RWPE2 (cell line): ENCODE data around the gene STK39.

ENCODE experiments used
- ATAC-seq: fragments of 200-7000 bp; cut with Tn5 transposase; 3 replicates; pipeline ENCODE4 v1.9.1; 2021; ENCODE audit warnings: low read depth
- DNase-seq: peaks from one replicate; pipeline ENCODE4 v3.0.0-alpha.2; 2020; ENCODE audit warnings: low spot score
- H3K27ac ChIP-seq: fragments of 450-650 bp; 2 replicates; pipeline ENCODE4 v1.5.1; 2017; ENCODE audit warnings: mild to moderate bottlenecking; ENCODE audit not compliant: poor library complexity, severe bottlenecking
- H3K27me3 ChIP-seq: fragments of 250-450 bp; sonication (Bioruptor Pico); 2 replicates; pipeline ENCODE4 v1.5.1; 2021; ENCODE audit warnings: mild to moderate bottlenecking, moderate library complexity; ENCODE audit not compliant: insufficient read depth, poor library complexity, severe bottlenecking
- H3K36me3 ChIP-seq: fragments of 250-450 bp; sonication (Bioruptor Pico); 2 replicates; pipeline ENCODE4 v1.5.1; 2020; ENCODE audit warnings: low read depth, mild to moderate bottlenecking, moderate library complexity
- H3K4me1 ChIP-seq: fragments of 250-450 bp; sonication (Bioruptor Pico); 2 replicates; pipeline ENCODE4 v1.5.1; 2021; ENCODE audit warnings: mild to moderate bottlenecking, moderate library complexity; ENCODE audit not compliant: insufficient read depth, poor library complexity, severe bottlenecking
- H3K4me3 ChIP-seq: fragments of 250-450 bp; sonication (Bioruptor Pico); 2 replicates; pipeline ENCODE4 v1.5.1; 2021; ENCODE audit warnings: mild to moderate bottlenecking, moderate library complexity; ENCODE audit not compliant: severe bottlenecking
- H3K9me3 ChIP-seq: fragments of 250-450 bp; sonication (Bioruptor Pico); 2 replicates; pipeline ENCODE4 v1.5.1; 2021; ENCODE audit warnings: mild to moderate bottlenecking, moderate library complexity; ENCODE audit not compliant: severe bottlenecking
- CTCF ChIP-seq: fragments of 450-650 bp; IDR thresholded peaks from one replicate; pipeline ENCODE4 v1.5.1; 2017; ENCODE audit warnings: mild to moderate bottlenecking, moderate library complexity; ENCODE audit not compliant: poor library complexity, severe bottlenecking

Gene STK39

GRCh38 chr2:168196764-168197180 lies 50.6 kb downstream of the STK39 start:
- Histone ChIP-seq H3K36me3 (no peaks in the 10 kb centered on the region), H3K27ac (no peak overlapping the region), H3K4me1 (peaks cover 35% of the 10 kb centered on the region), H3K4me3 (no peak overlapping the region), H3K27me3 (no peaks in the 10 kb centered on the region), H3K9me3 (no peaks in the 10 kb centered on the region)
- no peak for TF ChIP-seq CTCF
- DNase-seq: no peak
- no peak for ATAC-seq

GRCh38 chr2:168194784-168195522 lies 52.4 kb downstream of the STK39 start:
- Histone ChIP-seq H3K36me3 (no peaks in the 10 kb centered on the region), H3K4me1 (peaks cover 45% of the 10 kb centered on the region), H3K27me3 (no peaks in the 10 kb centered on the region), H3K27ac (no peak overlapping the region), H3K4me3 (no peak overlapping the region), H3K9me3 (no peaks in the 10 kb centered on the region)
- TF ChIP-seq CTCF: no peak
- ATAC-seq: no peak
- DNase-seq: no peak

- ATAC-seq: peak; percentile 62
- Histone ChIP-seq H3K9me3 (no peaks in the 10 kb centered on the region), H3K4me1 (peaks cover 40% of the 10 kb centered on the region), H3K36me3 (no peaks in the 10 kb centered on the region), H3K4me3 (no peak overlapping the region), H3K27me3 (no peaks in the 10 kb centered on the region), H3K27ac (peak overlapping the region; percentile 64)
- DNase-seq: no peak
- no peak for TF ChIP-seq CTCF
Measured at GRCh38 chr2:168192839-168193616, 54.4 kb downstream of the STK39 start.

GRCh38 chr2:168191955-168192785 lies 55.2 kb downstream of the STK39 start:
- Histone ChIP-seq H3K36me3 (no peaks in the 10 kb centered on the region), H3K4me1 (peaks cover 40% of the 10 kb centered on the region), H3K27ac (peak overlapping the region; percentile 64), H3K27me3 (no peaks in the 10 kb centered on the region), H3K9me3 (no peaks in the 10 kb centered on the region), H3K4me3 (no peak overlapping the region)
- TF ChIP-seq CTCF: no peak
- DNase-seq (no peak), ATAC-seq (no peak)
